PC-9 (cell line): ENCODE measurements around the gene DNAJB12. TPM values are rescaled to one million over a fixed set of nuclear protein-coding genes. Genes with fewer than 3 reads are reported as not detected.
"Not testable (repeated sequence)": the region's sequence is repeated elsewhere in the genome, so short reads cannot be mapped to it uniquely, and the experiment has no call there.

Experiments
- BruUV-seq: library from RNA; stranded (reverse); fragments of 400-500 nt; replicated peaks from 2 replicates; lab custom pipeline; 2021; lab: Mats Ljungman, UMichigan
- CTCF ChIA-PET: fragments of 300-600 bp; sonication (Branson Sonifier 250); formaldehyde crosslinking; loops from one replicate; lab custom pipeline; 2022; ENCODE audit warnings: antibody characterized with exemption; lab: Charles Lee
- POLR2A ChIA-PET: fragments of 300-600 bp; sonication (Branson Sonifier 250); formaldehyde crosslinking; loops from one replicate; lab custom pipeline; 2022; ENCODE audit warnings: antibody characterized with exemption; ENCODE audit not compliant: unreplicated experiment; lab: Charles Lee
- DNase-seq, 2 experiments: peaks; one replicate each; pipeline versions ENCODE4 v3.0.0 to v3.0.0-alpha.2; 2015 to 2022; ENCODE audit warnings: mixed read lengths in 1 of 2
- H2AFZ ChIP-seq: fragments of 200-600 bp; sonication (generic); 2 replicates; pipeline ENCODE4 v1.8.1; 2017; ENCODE audit warnings: antibody characterized with exemption
- H3F3A ChIP-seq: fragments of 200-600 bp; sonication (generic); 2 replicates; pipeline ENCODE4 v1.8.1; 2017; ENCODE audit warnings: antibody characterized with exemption, mild to moderate bottlenecking, low read depth; ENCODE audit not compliant: insufficient read depth
- H3K27ac ChIP-seq: fragments of 200-600 bp; sonication (generic); 2 replicates; pipeline ENCODE4 v1.6.1; 2016; ENCODE audit warnings: mixed run types
- H3K27me3 ChIP-seq: fragments of 200-600 bp; sonication (generic); 2 replicates; pipeline ENCODE4 v1.6.1; 2016; ENCODE audit warnings: low read depth, mixed run types; ENCODE audit not compliant: insufficient read depth
- H3K36me3 ChIP-seq: fragments of 200-600 bp; sonication (generic); 2 replicates; pipeline ENCODE4 v1.6.1; 2016; ENCODE audit warnings: low read depth, mixed run types
- H3K4me1 ChIP-seq: fragments of 200-600 bp; sonication (generic); replicated peaks from 2 replicates; pipeline ENCODE4 v1.6.1; 2016; ENCODE audit warnings: mixed run types; ENCODE audit not compliant: insufficient read depth
- H3K4me2 ChIP-seq: fragments of 200-600 bp; sonication (generic); 2 replicates; pipeline ENCODE4 v1.6.1; 2017; ENCODE audit warnings: mixed run types
- H3K4me3 ChIP-seq: fragments of 200-600 bp; sonication (generic); 2 replicates; pipeline ENCODE4 v1.6.1; 2016; ENCODE audit warnings: mixed run types
- H3K79me2 ChIP-seq: fragments of 200-600 bp; sonication (generic); 2 replicates; pipeline ENCODE4 v1.6.1; 2017; ENCODE audit warnings: low read depth, mixed run types
- H3K9me2 ChIP-seq: fragments of 200-600 bp; sonication (generic); 2 replicates; pipeline ENCODE4 v1.8.1; 2017; ENCODE audit warnings: mild to moderate bottlenecking; ENCODE audit not compliant: insufficient read depth
- H3K9me3 ChIP-seq: fragments of 200-600 bp; sonication (generic); 2 replicates; pipeline ENCODE4 v1.8.1; 2016; ENCODE audit warnings: low read depth; ENCODE audit not compliant: insufficient read depth
- H4K20me1 ChIP-seq: fragments of 200-600 bp; sonication (generic); 2 replicates; pipeline ENCODE4 v1.8.1; 2017; ENCODE audit not compliant: insufficient read depth
- CTCF ChIP-seq: fragments of 200-600 bp; sonication (generic); conservative IDR thresholded peaks from 2 replicates; pipeline ENCODE4 v1.6.1; 2017; ENCODE audit warnings: mixed run types, antibody characterized with exemption, mild to moderate bottlenecking, moderate library complexity
- EZH2 ChIP-seq: fragments of 200-600 bp; sonication (generic); IDR thresholded peaks from 2 replicates; pipeline ENCODE4 v1.8.0; 2017; ENCODE audit warnings: antibody characterized with exemption, low read depth
- intact Hi-C: fragments of 100-400 bp; cut with micrococcal nuclease; formaldehyde crosslinking; loops from one replicate; pipeline ENCODE4 v1.10.0; 2022; ENCODE audit not compliant: unreplicated experiment
- total RNA-seq: library from RNA; stranded (reverse); gene quantifications from 2 replicates; pipeline ENCODE4 v1.2.3, GENCODE V29; 2021

Gene DNAJB12
- total RNA-seq, 1 experiment from 2014 or later, result 46.9 TPM

- POLR2A ChIA-PET, result interaction anchor here (0.5 to 0.8 kb wide), 5 partner anchors 13 to 786 kb away, joined by 3 to 6 read pairs (median 5); partner anchors contain the start of genes ANAPC16 and ASCC1
- H3K9me3 ChIP-seq, H3K79me2 ChIP-seq, H3K36me3 ChIP-seq, intact Hi-C loops, BruUV-seq, H3K9me2 ChIP-seq, H3K4me3 ChIP-seq, H4K20me1 ChIP-seq, H3K27me3 ChIP-seq: not testable (repeated sequence)
- peak overlapping the region; percentile 99 for H3K27ac ChIP-seq
- H2AFZ ChIP-seq, result peak overlapping the region; percentile 56; the same call in 1 of the 2 replicates
- peaks cover 89% of the 10 kb centered on the region for H3K4me1 ChIP-seq
- H3K4me2 ChIP-seq, result peak overlapping the region; percentile 60
- CTCF ChIA-PET, result interaction anchor here (0.6 kb wide), 1 partner anchor 259 kb away, joined by 3 read pairs; no protein-coding TSS in a partner anchor
- peaks cover 63% of the 10 kb centered on the region for H3F3A ChIP-seq
- DNase-seq, result peak; percentile 86 to 88
These were observed 29.2 kb downstream of the DNAJB12 start for GRCh38 chr10:72325243-72326175.

- ChIA-PET POLR2A (no interaction called here), CTCF (interaction anchor here (1.3 kb wide), 1 partner anchor 15 kb away, joined by 9 read pairs; no protein-coding TSS in a partner anchor)
- Histone ChIP-seq H3K36me3 (no peaks in the 10 kb centered on the region), H2AFZ (no peak overlapping the region), H3K4me3 (no peak overlapping the region), H3K9me3 (no peaks in the 10 kb centered on the region), H3K79me2 (no peaks in the 10 kb centered on the region), H3K27me3 (no peaks in the 10 kb centered on the region), H3K27ac (peak overlapping the region; percentile 99), H3K4me2 (peak overlapping the region; percentile 88), H4K20me1 (no peaks in the 10 kb centered on the region), H3F3A (peaks cover 66% of the 10 kb centered on the region), H3K9me2 (no peaks in the 10 kb centered on the region), H3K4me1 (peaks cover 85% of the 10 kb centered on the region)
- no TSS peak for BruUV-seq
- TF ChIP-seq EZH2 (no peak), CTCF (no peak)
- intact Hi-C loops, result no loop called here
- no peak for DNase-seq
These were observed 30.9 kb downstream of the DNAJB12 start for GRCh38 chr10:72323771-72324191.

GRCh38 chr10:72323108-72323749 is 31.5 kb downstream of the DNAJB12 start:
- no peaks in the 10 kb centered on the region for H4K20me1 ChIP-seq
- no peaks in the 10 kb centered on the region for H3K9me2 ChIP-seq
- H3K79me2 ChIP-seq, result no peaks in the 10 kb centered on the region
- no peak overlapping the region for H3K4me3 ChIP-seq
- no peaks in the 10 kb centered on the region for H3K36me3 ChIP-seq
- peak overlapping the region; percentile 88 for H3K4me2 ChIP-seq
- CTCF ChIA-PET, result interaction anchor here (1.3 kb wide), 1 partner anchor 14 kb away, joined by 9 read pairs; no protein-coding TSS in a partner anchor
- intact Hi-C loops, result no loop called here
- DNase-seq, result no peak
- no peak overlapping the region for H2AFZ ChIP-seq
- H3K4me1 ChIP-seq, result peaks cover 85% of the 10 kb centered on the region
- H3K27ac ChIP-seq, result peak overlapping the region; percentile 99
- H3K27me3 ChIP-seq, result no peaks in the 10 kb centered on the region
- TF ChIP-seq CTCF (no peak), EZH2 (no peak)
- POLR2A ChIA-PET, result interaction anchor here (0.5 to 0.7 kb wide), 2 partner anchors 30 to 355 kb away, joined by 6 to 7 read pairs; no protein-coding TSS in a partner anchor
- BruUV-seq, result no TSS peak
- H3K9me3 ChIP-seq, result no peaks in the 10 kb centered on the region
- peaks cover 66% of the 10 kb centered on the region for H3F3A ChIP-seq
